ENCODE measurements around the gene SYTL3.
A peak's percentile ranks its signal among the peaks of the same experiment; 100 is the strongest.

Gene SYTL3

GRCh38 chr6:158796353-158796752 is 146.5 kb downstream of the SYTL3 start:
- H3K9ac ChIP-seq (ENCODE audit: low read length): peak overlapping the region; percentile 6; the same call in 1 of the 2 replicates
- H3K4me1 ChIP-seq (ENCODE audit: insufficient read depth, low read length, severe bottlenecking): peaks cover 99% of the 10 kb centered on the region
- H3K4me3 ChIP-seq (ENCODE audit: low read depth, low read length, poor library complexity, severe bottlenecking): peak overlapping the region; percentile 20
- H4K20me1 ChIP-seq (ENCODE audit: insufficient read depth, low read length): 0 out of 2 replicates have a peak, but pooled peaks cover 4% of the 10 kb centered on the region
- peak overlapping the region; percentile 63 for H3K4me2 ChIP-seq (ENCODE audit: low read length)
- H3K9me3 ChIP-seq (ENCODE audit: low read length): no peaks in the 10 kb centered on the region
- H3K27ac ChIP-seq (ENCODE audit: low read depth, low read length, poor library complexity, severe bottlenecking): peak overlapping the region; percentile 78
- H2AFZ ChIP-seq (ENCODE audit: low read length): no peak overlapping the region
- TF ChIP-seq EZH2 (IDR thresholded peaks at IDR 0.05; ENCODE audit: borderline replicate concordance, low read length) (no peak), CTCF (IDR thresholded peaks at IDR 0.05; ENCODE audit: low read length) (no peak)
- H3K36me3 ChIP-seq (ENCODE audit: insufficient read depth, low read length): peaks cover 57% of the 10 kb centered on the region
- H3F3A ChIP-seq (ENCODE audit: insufficient read depth, low read length): no peaks in the 10 kb centered on the region
- peaks cover 100% of the 10 kb centered on the region for H3K79me2 ChIP-seq (ENCODE audit: insufficient read depth, low read length)
- H3K9me2 ChIP-seq (ENCODE audit: low read depth, low read length): no peaks in the 10 kb centered on the region
- H3K27me3 ChIP-seq (ENCODE audit: insufficient read depth, low read length): no peaks in the 10 kb centered on the region

- H2AFZ ChIP-seq (ENCODE audit: low read length): no peak overlapping the region
- H3K4me1 ChIP-seq (ENCODE audit: insufficient read depth, low read length, severe bottlenecking): peaks cover 99% of the 10 kb centered on the region
- no peak for TF ChIP-seq CTCF (IDR thresholded peaks at IDR 0.05; ENCODE audit: low read length)
- TF ChIP-seq EZH2 (IDR thresholded peaks at IDR 0.05; ENCODE audit: borderline replicate concordance, low read length): no peak
- peak overlapping the region; percentile 78 for H3K27ac ChIP-seq (ENCODE audit: low read depth, low read length, poor library complexity, severe bottlenecking)
- H3F3A ChIP-seq (ENCODE audit: insufficient read depth, low read length): no peaks in the 10 kb centered on the region
- peaks cover 61% of the 10 kb centered on the region for H3K36me3 ChIP-seq (ENCODE audit: insufficient read depth, low read length)
- peak overlapping the region; percentile 63; the same call in 1 of the 2 replicates for H3K4me2 ChIP-seq (ENCODE audit: low read length)
- H3K9me2 ChIP-seq (ENCODE audit: low read depth, low read length): no peaks in the 10 kb centered on the region
- peak overlapping the region; percentile 19; the same call in 1 of the 2 replicates for H3K9ac ChIP-seq (ENCODE audit: low read length)
- no peaks in the 10 kb centered on the region for H3K9me3 ChIP-seq (ENCODE audit: low read length)
- H4K20me1 ChIP-seq (ENCODE audit: insufficient read depth, low read length): 0 out of 2 replicates have a peak, but pooled peaks cover 4% of the 10 kb centered on the region
- H3K79me2 ChIP-seq (ENCODE audit: insufficient read depth, low read length): peaks cover 100% of the 10 kb centered on the region
- peak overlapping the region; percentile 18 for H3K4me3 ChIP-seq (ENCODE audit: low read depth, low read length, poor library complexity, severe bottlenecking)
- no peaks in the 10 kb centered on the region for H3K27me3 ChIP-seq (ENCODE audit: insufficient read depth, low read length)
Observed at GRCh38 chr6:158797331-158798310, 147.8 kb downstream of the SYTL3 start.

GRCh38 chr6:158798311-158798710 is 148.5 kb downstream of the SYTL3 start:
- Histone ChIP-seq H3K4me1 (ENCODE audit: insufficient read depth, low read length, severe bottlenecking) (peaks cover 99% of the 10 kb centered on the region), H3K4me3 (ENCODE audit: low read depth, low read length, poor library complexity, severe bottlenecking) (peak overlapping the region; percentile 41), H3K36me3 (ENCODE audit: insufficient read depth, low read length) (peaks cover 65% of the 10 kb centered on the region), H3K9me2 (ENCODE audit: low read depth, low read length) (no peaks in the 10 kb centered on the region), H3K27me3 (ENCODE audit: insufficient read depth, low read length) (no peaks in the 10 kb centered on the region), H4K20me1 (ENCODE audit: insufficient read depth, low read length) (0 out of 2 replicates have a peak, but pooled peaks cover 4% of the 10 kb centered on the region), H3K4me2 (ENCODE audit: low read length) (peak overlapping the region; percentile 63; the same call in 1 of the 2 replicates), H3F3A (ENCODE audit: insufficient read depth, low read length) (no peaks in the 10 kb centered on the region), H3K79me2 (ENCODE audit: insufficient read depth, low read length) (peaks cover 100% of the 10 kb centered on the region), H3K27ac (ENCODE audit: low read depth, low read length, poor library complexity, severe bottlenecking) (peak overlapping the region; percentile 78), H3K9me3 (ENCODE audit: low read length) (no peaks in the 10 kb centered on the region), H3K9ac (ENCODE audit: low read length) (peak overlapping the region; percentile 19; the same call in 1 of the 2 replicates), H2AFZ (ENCODE audit: low read length) (no peak overlapping the region)
- TF ChIP-seq EZH2 (IDR thresholded peaks at IDR 0.05; ENCODE audit: borderline replicate concordance, low read length) (no peak), CTCF (IDR thresholded peaks at IDR 0.05; ENCODE audit: low read length) (peak; percentile 12)
